Sigmoid colon (tissue), 7 donors: ENCODE measurements around the gene HNRNPA3. TPM values are rescaled to one million over a fixed set of nuclear protein-coding genes. Genes with fewer than 3 reads are reported as not detected.

Experiments
- DNase-seq: peaks from one replicate; pipeline ENCODE4 v3.0.0-alpha.2; 2019
- H3K27ac ChIP-seq, 4 donors: fragments of 200-600 bp; sonication (generic); one replicate each; pipeline ENCODE4 v1.5.1; 2016 to 2019; ENCODE audit warnings: mild to moderate bottlenecking in 1 of 4
- H3K27me3 ChIP-seq, 3 donors: fragments of 200-600 bp; sonication (generic); one replicate each; pipeline ENCODE4 v1.5.1; 2019; ENCODE audit warnings: mild to moderate bottlenecking in 1 of 3
- H3K36me3 ChIP-seq, 4 donors: fragments of 200-600 bp; sonication (generic); one replicate each; pipeline ENCODE4 v1.5.1; 2016 to 2019
- H3K4me1 ChIP-seq, 4 donors: fragments of 200-600 bp; sonication (generic); one replicate each; pipeline ENCODE4 v1.5.1; 2017 to 2019
- H3K4me3 ChIP-seq, 4 donors: fragments of 200-600 bp; sonication (generic); one replicate each; pipeline ENCODE4 v1.5.1; 2017 to 2019; ENCODE audit warnings: mild to moderate bottlenecking in 2 of 4, moderate library complexity in 1 of 4
- H3K9me3 ChIP-seq, 4 donors: fragments of 200-600 bp in 3 of 4; sonication (generic) in 3 of 4; one replicate each; pipeline versions ENCODE4 v1.5.1 to v1.6.1; 2013 to 2019
- EP300 ChIP-seq, 4 donors: sonication (generic); formaldehyde crosslinking; IDR thresholded peaks; one replicate each; pipeline ENCODE4 v1.6.1; 2017; ENCODE audit warnings: antibody characterized with exemption in 4 of 4
- POLR2A ChIP-seq, 2 donors: fragments of 450-650 bp; IDR thresholded peaks; one replicate each; pipeline ENCODE4 v1.6.1; 2016; ENCODE audit warnings: antibody characterized with exemption in 2 of 2, mild to moderate bottlenecking in 2 of 2, moderate library complexity in 2 of 2
- POLR2AphosphoS5 ChIP-seq, 4 donors: sonication (generic); formaldehyde crosslinking; IDR thresholded peaks; one replicate each; pipeline ENCODE4 v1.6.1; 2017; ENCODE audit warnings: antibody characterized with exemption in 4 of 4
- WGBS, 2 donors: extraction: QIAGEN DNeasy Blood & Tissue Kit; methylation state at CpG; one replicate each; pipeline ENCODE4 v1.1.7; 2013; 5-methylcytosine and 5-hydroxymethylcytosine counted together
- intact Hi-C: fragments of 100-400 bp; cut with DNase I; formaldehyde crosslinking; loops from one replicate; pipeline ENCODE4 v1.15.1; 2023
- polyA plus RNA-seq, 3 donors: library from polyadenylated mRNA; stranded (reverse); fragments of 200-250 nt; gene quantifications; one replicate each; pipeline ENCODE4 v1.2.3, GENCODE V29; 2013
- total RNA-seq, 4 donors: library from RNA; depleted of rRNA; stranded (reverse); fragments of >200 nt; gene quantifications; one replicate each; pipeline ENCODE4 v1.1.0, GENCODE V29; 2016
- TF ChIP-seq, protein P1 (sequence below), 4 experiments: fragments of 450-650 bp in 3 of 4; fragments of 200-600 bp in 1 of 4; IDR thresholded peaks; one replicate each; pipeline ENCODE4 v1.5.1; 2016 to 2019; ENCODE audit warnings: antibody characterized with exemption in 4 of 4, mild to moderate bottlenecking in 3 of 4, moderate library complexity in 2 of 4
- donor health status: healthy with polysubstance abuse.
- donor health status: Bipolar disorder and iron deficiency.
- donor health status: healthy.

HNRNPA3 gene
- 10 to 100 TPM; 69.2 to 82.1 (median 74.5) TPM for total RNA-seq
- 100 to 1,000 TPM; 130 to 261 (median 131) TPM for polyA plus RNA-seq

GRCh38 chr2:177212106-177212890 lies at the start of gene HNRNPA3:
HNRNPA3 (plus strand) TSS chr2:177212794; CDS start chr2:177212800, 6 bp downstream.
- no peaks in the 10 kb centered on the region for H3K27me3 ChIP-seq
- H3K4me1 ChIP-seq, result peaks cover 0 to 52% (median 44%) of the 10 kb centered on the region in 4 donors
- peak within 1 kb of the TSS; percentile 77 to 98 (median 87) for H3K4me3 ChIP-seq
- peak within 1 kb of the TSS; percentile 99 to 100 (median 100) for H3K27ac ChIP-seq
- peaks cover 13 to 22% (median 14%) of the 10 kb centered on the region in 4 donors for H3K36me3 ChIP-seq
- intact Hi-C loops, result loop anchor here (1.0 kb wide), 1 partner anchor 53 kb away; no protein-coding TSS in a partner anchor
- TF ChIP-seq POLR2AphosphoS5 (IDR thresholded peaks at IDR 0.05) (peak; percentile 97 to 99 (median 98)), POLR2A (IDR thresholded peaks at IDR 0.05) (peak; percentile 95), EP300 (IDR thresholded peaks at IDR 0.05) (peak; percentile 1 to 59 (median 25))
- TF ChIP-seq, protein P1, sequence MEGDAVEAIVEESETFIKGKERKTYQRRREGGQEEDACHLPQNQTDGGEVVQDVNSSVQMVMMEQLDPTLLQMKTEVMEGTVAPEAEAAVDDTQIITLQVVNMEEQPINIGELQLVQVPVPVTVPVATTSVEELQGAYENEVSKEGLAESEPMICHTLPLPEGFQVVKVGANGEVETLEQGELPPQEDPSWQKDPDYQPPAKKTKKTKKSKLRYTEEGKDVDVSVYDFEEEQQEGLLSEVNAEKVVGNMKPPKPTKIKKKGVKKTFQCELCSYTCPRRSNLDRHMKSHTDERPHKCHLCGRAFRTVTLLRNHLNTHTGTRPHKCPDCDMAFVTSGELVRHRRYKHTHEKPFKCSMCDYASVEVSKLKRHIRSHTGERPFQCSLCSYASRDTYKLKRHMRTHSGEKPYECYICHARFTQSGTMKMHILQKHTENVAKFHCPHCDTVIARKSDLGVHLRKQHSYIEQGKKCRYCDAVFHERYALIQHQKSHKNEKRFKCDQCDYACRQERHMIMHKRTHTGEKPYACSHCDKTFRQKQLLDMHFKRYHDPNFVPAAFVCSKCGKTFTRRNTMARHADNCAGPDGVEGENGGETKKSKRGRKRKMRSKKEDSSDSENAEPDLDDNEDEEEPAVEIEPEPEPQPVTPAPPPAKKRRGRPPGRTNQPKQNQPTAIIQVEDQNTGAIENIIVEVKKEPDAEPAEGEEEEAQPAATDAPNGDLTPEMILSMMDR (IDR thresholded peaks at IDR 0.05), result peak in 2 of 4 experiments; percentile 22 to 27
- peak; percentile 100 for DNase-seq
- WGBS, 2 donors, result 5 to 6% methylated on average over 74 of the region's 74 CpGs
- H3K9me3 ChIP-seq, result no peaks in the 10 kb centered on the region

DNA sequence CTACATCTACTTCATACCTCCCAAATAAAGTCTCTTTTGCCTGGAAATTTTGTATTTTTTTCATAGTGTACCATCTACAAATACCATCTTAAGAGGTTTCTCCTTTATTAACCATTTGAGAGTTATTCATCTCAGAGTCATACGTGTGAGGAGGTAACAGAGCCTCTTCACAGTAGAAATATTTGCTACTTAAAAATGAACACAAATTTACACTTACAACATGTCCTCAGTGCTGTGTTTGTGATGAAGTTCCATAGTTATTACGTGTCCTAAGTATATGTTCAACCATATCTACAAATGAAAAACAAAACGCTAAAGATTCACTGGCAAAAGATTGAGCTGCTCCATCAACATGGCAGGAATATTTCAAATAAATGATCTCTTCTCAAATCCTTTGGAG lies 48.5 kb upstream of the HNRNPA3 start:
- WGBS, 2 donors, result 12 to 19% methylated on average over 3 of the region's 3 CpGs
- Histone ChIP-seq H3K27me3 (no peaks in the 10 kb centered on the region), H3K36me3 (no peaks in the 10 kb centered on the region), H3K4me3 (peak overlapping the region in 3 of 4 donors; percentile 43 to 49 (median 47)), H3K4me1 (peaks cover 0 to 18% (median 12%) of the 10 kb centered on the region in 4 donors), H3K27ac (peak overlapping the region in 3 of 4 donors; percentile 85 to 88 (median 86)), H3K9me3 (no peaks in the 10 kb centered on the region)
- no peak for DNase-seq
- intact Hi-C loops, result loop anchor here (1.0 to 10.0 kb wide), 5 partner anchors 47 to 561 kb away; a partner anchor contains a TSS
- TF ChIP-seq, protein P1 (IDR thresholded peaks at IDR 0.05), result no peak
- no peak for TF ChIP-seq POLR2A (IDR thresholded peaks at IDR 0.05)
- no peak for TF ChIP-seq EP300 (IDR thresholded peaks at IDR 0.05)
- no peak for TF ChIP-seq POLR2AphosphoS5 (IDR thresholded peaks at IDR 0.05)

DNA sequence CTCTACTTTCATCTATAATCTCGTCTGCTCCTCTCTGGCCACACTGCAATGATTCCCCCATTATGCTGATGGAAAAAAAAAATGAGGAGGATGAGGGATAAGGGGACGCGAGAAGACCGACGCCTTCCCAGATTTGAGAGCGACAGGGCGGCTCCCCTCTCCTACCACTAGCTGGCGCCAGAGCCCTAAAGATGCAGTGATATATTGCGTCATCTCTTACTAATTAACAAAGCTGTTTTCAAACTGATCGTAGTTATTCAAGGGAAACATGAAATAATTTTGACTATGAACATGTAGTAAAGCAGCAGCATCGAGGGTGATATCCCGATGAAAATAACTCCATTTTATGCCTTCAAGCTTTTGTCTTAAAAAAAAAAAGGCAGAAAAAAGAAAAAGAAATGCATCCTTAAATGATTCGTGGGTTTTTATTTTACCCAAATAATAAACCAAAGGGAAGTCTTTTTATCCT lies 48.0 kb upstream of the HNRNPA3 start:
- no peaks in the 10 kb centered on the region for H3K9me3 ChIP-seq
- WGBS, 2 donors, result 1% methylated on average over 13 of the region's 13 CpGs
- H3K27me3 ChIP-seq, result no peaks in the 10 kb centered on the region
- TF ChIP-seq, protein P1 (IDR thresholded peaks at IDR 0.05), result peak; percentile 99 to 100 (median 100)
- TF ChIP-seq POLR2AphosphoS5 (IDR thresholded peaks at IDR 0.05) (peak; percentile 29 to 61 (median 46)), POLR2A (IDR thresholded peaks at IDR 0.05) (no peak)
- intact Hi-C loops, result loop anchor here (1.0 to 10.0 kb wide), 8 partner anchors 46 to 588 kb away; a partner anchor contains a TSS
- H3K4me1 ChIP-seq, result peaks cover 0 to 18% (median 12%) of the 10 kb centered on the region in 4 donors
- peak; percentile 92 for DNase-seq
- peak overlapping the region; percentile 81 to 88 (median 86) for H3K27ac ChIP-seq
- H3K4me3 ChIP-seq, result peak overlapping the region; percentile 12 to 49 (median 45)
- H3K36me3 ChIP-seq, result no peaks in the 10 kb centered on the region

DNA sequence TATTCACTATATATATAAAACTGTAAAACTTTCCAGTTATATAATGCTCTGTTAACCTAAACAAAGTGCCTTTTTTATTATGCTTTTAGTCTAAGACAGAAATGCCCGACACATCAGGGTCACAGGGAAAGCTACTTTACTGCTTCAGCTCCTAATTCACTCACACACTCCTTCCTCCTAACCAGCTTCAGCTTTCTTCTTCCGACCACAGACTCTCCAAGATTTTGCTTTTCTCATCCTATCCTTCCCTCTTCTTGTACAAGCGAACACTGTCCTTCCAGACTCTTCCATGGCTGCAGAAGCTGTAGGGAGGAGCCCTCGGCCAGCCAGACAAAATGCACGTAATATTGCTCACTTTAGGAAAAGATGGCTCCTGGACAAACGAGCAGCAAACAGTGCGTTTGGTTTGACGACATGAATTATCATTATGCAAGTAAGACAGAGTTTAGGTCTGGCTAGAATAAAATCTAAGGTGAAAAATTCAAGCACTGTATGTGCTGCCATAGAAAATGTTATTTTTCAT lies 47.5 kb upstream of the HNRNPA3 start:
- H3K36me3 ChIP-seq, result no peaks in the 10 kb centered on the region
- H3K9me3 ChIP-seq, result no peaks in the 10 kb centered on the region
- H3K27ac ChIP-seq, result peak overlapping the region; percentile 81 to 88 (median 86)
- no peaks in the 10 kb centered on the region for H3K27me3 ChIP-seq
- TF ChIP-seq POLR2AphosphoS5 (IDR thresholded peaks at IDR 0.05), result no peak
- TF ChIP-seq EP300 (IDR thresholded peaks at IDR 0.05), result no peak
- TF ChIP-seq, protein P1 (IDR thresholded peaks at IDR 0.05), result no peak
- no peak for TF ChIP-seq POLR2A (IDR thresholded peaks at IDR 0.05)
- WGBS, 2 donors, result 6 to 18% methylated on average over 8 of the region's 8 CpGs
- DNase-seq, result peak; percentile 76
- peak overlapping the region; percentile 12 to 49 (median 45) for H3K4me3 ChIP-seq
- intact Hi-C loops, result loop anchor here (1.0 to 10.0 kb wide), 5 partner anchors 46 to 587 kb away; no protein-coding TSS in a partner anchor
- peaks cover 0 to 18% (median 12%) of the 10 kb centered on the region in 4 donors for H3K4me1 ChIP-seq
